Measurements from ENCODE around the gene SYCE1. TPM values are rescaled to one million over a fixed set of nuclear protein-coding genes. Genes with fewer than 3 reads are reported as not detected.

Gene SYCE1
- total and polyA plus RNA-seq, 2 of the 8 experiments (the other 6 are each of a cell fraction or from before 2014, with no cell fraction given), result not detected

GRCh38 chr10:133590226-133590969 lies 25.0 kb upstream of the SYCE1 start:
- Histone ChIP-seq H4K20me1 (replicated peaks in 1 of 2; ENCODE audit: control insufficient read depth in 1 of 2, insufficient read depth in 2 of 2, low read length in 2 of 2) (no peaks in the 10 kb centered on the region), H3K4me1 (replicated peaks in 1 of 4; ENCODE audit: control insufficient read depth in 3 of 4, insufficient read depth in 4 of 4, low read length in 3 of 4) (no peaks in the 10 kb centered on the region), H3K27me3 (replicated peaks in 1 of 4; ENCODE audit: control insufficient read depth in 3 of 4, extremely low read depth in 1 of 4, insufficient read depth in 3 of 4, low read length in 3 of 4) (no peaks in the 10 kb centered on the region), H3K27ac (ENCODE audit: low read depth, low read length) (no peak overlapping the region), H3K4ac (replicated peaks; ENCODE audit: insufficient read length, low read depth, low read length) (no peak overlapping the region), H2BK5ac (ENCODE audit: low read depth, low read length) (no peak overlapping the region), H3K23ac (ENCODE audit: insufficient read length) (no peak overlapping the region), H2BK12ac (ENCODE audit: low read depth, low read length) (no peak overlapping the region), H3K4me3 (ENCODE audit: extremely low read depth in 1 of 4, insufficient read depth in 2 of 4, low read depth in 3 of 4, low read length in 4 of 4) (no peak overlapping the region), H3K18ac (ENCODE audit: extremely low read depth, low read length) (no peak overlapping the region), H4K5ac (ENCODE audit: insufficient read length, low read depth, low read length) (no peak overlapping the region), H3K9me3 (ENCODE audit: insufficient read depth in 2 of 2, low read depth in 1 of 2, low read length in 1 of 2) (peaks cover 50 to 62% of the 10 kb centered on the region in 2 experiments), H2BK20ac (ENCODE audit: low read length) (no peak overlapping the region), H3K9ac (replicated peaks in 1 of 4; ENCODE audit: extremely low read depth in 1 of 4, low read depth in 3 of 4, low read length in 3 of 4) (no peak overlapping the region), H3K36me3 (ENCODE audit: control insufficient read depth in 2 of 4, insufficient read depth in 4 of 4, low read length in 3 of 4) (no peaks in the 10 kb centered on the region), H3K56ac (replicated peaks; ENCODE audit: insufficient read length, low read depth, low read length) (no peak overlapping the region), H2BK15ac (ENCODE audit: low read length) (no peak overlapping the region), H2BK120ac (replicated peaks; ENCODE audit: low read depth, low read length) (no peak overlapping the region), H2AK5ac (ENCODE audit: low read depth, low read length) (no peak overlapping the region), H3K79me2 (ENCODE audit: control insufficient read depth in 1 of 2, insufficient read depth in 2 of 2, low read length in 2 of 2) (no peaks in the 10 kb centered on the region), H3K4me2 (ENCODE audit: insufficient read depth in 1 of 2, low read depth in 2 of 2, low read length in 2 of 2) (no peak overlapping the region), H3K14ac (ENCODE audit: insufficient read length) (no peak overlapping the region), H4K8ac (ENCODE audit: extremely low read depth, insufficient read depth, low read length) (no peak overlapping the region), H4K91ac (replicated peaks; ENCODE audit: insufficient read length, low read length) (no peak overlapping the region), H3K23me2 (ENCODE audit: low read depth, low read length) (no peaks in the 10 kb centered on the region), H3K79me1 (ENCODE audit: low read depth, low read length) (no peaks in the 10 kb centered on the region), H2AFZ (ENCODE audit: low read length) (no peak overlapping the region)
- FAIRE-seq (no peak), DNase-seq (ENCODE audit: low read depth in 1 of 2, low spot score in 2 of 2) (no peak)
- 85% methylated on average over 12 of the region's 13 CpGs; no CpG with 5 or more reads in 1 of the 2 experiments for WGBS, 2 experiments (ENCODE audit: extremely low coverage in 1 of 2, insufficient coverage in 1 of 2, insufficient read length in 1 of 2, insufficient replicate concordance in 2 of 2, low coverage in 1 of 2, low lambda C conversion rate in 2 of 2, missing lambda C conversion rate in 1 of 2)
- CTCF ChIA-PET (ENCODE audit: partially characterized antibody), result no interaction called here
- TF ChIP-seq JUND (IDR thresholded peaks at IDR 0.05; ENCODE audit: low read length) (no peak), HDAC2 (IDR thresholded peaks at IDR 0.05; ENCODE audit: borderline replicate concordance in 1 of 2, low read depth in 2 of 2, low read length in 2 of 2) (no peak)
- POLR2A ChIA-PET (ENCODE audit: partially characterized antibody), result no interaction called here

All from H1 (cell line).